GM12878 (cell line): ENCODE results near the gene TESK1. TPM values are rescaled to one million over a fixed set of nuclear protein-coding genes. Genes with fewer than 3 reads are reported as not detected.
"Not testable (repeated sequence)": the region's sequence is repeated elsewhere in the genome, so short reads cannot be mapped to it uniquely, and the experiment has no call there.

Source experiments
- ATAC-seq: fragments of 200-7000 bp; cut with Tn5 transposase; 3 replicates; pipeline ENCODE4 v1.9.1; 2020; ENCODE audit warnings: mild to moderate bottlenecking, moderate library complexity
- BruUV-seq: library from RNA; stranded (reverse); fragments of 400-500 nt; replicated peaks from 2 replicates; lab custom pipeline; 2021; lab: Mats Ljungman, UMichigan
- CTCF ChIA-PET: fragments of 300-600 bp; sonication (Branson Sonifier 250); formaldehyde crosslinking; extraction: SDS; loops from one replicate; lab custom pipeline; 2021; ENCODE audit warnings: inconsistent platforms; lab: Yijun Ruan, JAX
- POLR2A ChIA-PET: fragments of 350-600 bp; formaldehyde crosslinking; extraction: SDS; loops from one replicate; lab custom pipeline; 2021; ENCODE audit warnings: inconsistent platforms; lab: Charles Lee
- RAD21 ChIA-PET: fragments of 300-600 bp; sonication (Branson Sonifier 250); formaldehyde crosslinking; loops from one replicate; lab custom pipeline; 2023; ENCODE audit warnings: antibody characterized with exemption; ENCODE audit not compliant: unreplicated experiment; lab: Charles Lee
- SMC1A ChIA-PET: fragments of 300-600 bp; sonication (Branson Sonifier 250); formaldehyde crosslinking; loops from one replicate; lab custom pipeline; 2023; ENCODE audit not compliant: unreplicated experiment, uncharacterized antibody; lab: Charles Lee
- DNase-seq: peaks from one replicate; pipeline ENCODE4 v3.0.0-alpha.2; 2011; ENCODE audit warnings: low read depth, low spot score
- FAIRE-seq: peaks from 3 replicates; lab custom pipeline; 2011; peaks lifted over from hg19 to GRCh38; lab: Jason Lieb, UNC
- H2AFZ ChIP-seq: 2 replicates; pipeline ENCODE4 v1.6.0; 2011; ENCODE audit warnings: low read depth, low read length, control low read depth; ENCODE audit not compliant: control insufficient read depth
- H3K27ac ChIP-seq: 2 replicates; pipeline ENCODE4 v1.5.1; 2011; ENCODE audit warnings: control low read depth; ENCODE audit not compliant: control insufficient read depth, insufficient read depth
- H3K27me3 ChIP-seq, 2 experiments: replicated peaks in 1 of 2; 2 replicates each; pipeline versions ENCODE4 v1.6.0 to v1.6.1; 2011; ENCODE audit warnings: low read length in 1 of 2; ENCODE audit not compliant: control insufficient read depth in 2 of 2, insufficient read depth in 2 of 2
- H3K36me3 ChIP-seq, 2 experiments: 2 replicates each; pipeline ENCODE4 v1.5.1; 2011; ENCODE audit warnings: low read length in 1 of 2; ENCODE audit not compliant: control insufficient read depth in 2 of 2, insufficient read depth in 2 of 2
- H3K4me1 ChIP-seq: 2 replicates; pipeline ENCODE4 v1.6.1; 2011; ENCODE audit warnings: mild to moderate bottlenecking, low read length, moderate library complexity, mixed read lengths; ENCODE audit not compliant: control insufficient read depth, insufficient read depth
- H3K4me2 ChIP-seq: 2 replicates; pipeline ENCODE4 v1.6.0; 2011; ENCODE audit warnings: control low read depth; ENCODE audit not compliant: control insufficient read depth, insufficient read depth
- H3K4me3 ChIP-seq: fragments of 200-600 bp; sonication (generic); 2 replicates; pipeline ENCODE4 v1.5.1; 2016
- H3K79me2 ChIP-seq: 2 replicates; pipeline ENCODE4 v1.6.0; 2011; ENCODE audit warnings: low read length; ENCODE audit not compliant: control insufficient read depth, insufficient read depth
- H3K9ac ChIP-seq: 2 replicates; pipeline ENCODE4 v1.8.0; 2011; ENCODE audit warnings: low read length, control low read depth, mixed read lengths; ENCODE audit not compliant: control insufficient read depth, insufficient read depth
- H3K9me3 ChIP-seq: replicated peaks from 3 replicates; pipeline ENCODE4 v1.5.1; 2011; ENCODE audit warnings: mild to moderate bottlenecking, low read length; ENCODE audit not compliant: control insufficient read depth, insufficient read depth
- H4K20me1 ChIP-seq: 2 replicates; pipeline ENCODE4 v1.6.0; 2011; ENCODE audit not compliant: control insufficient read depth, insufficient read depth
- ASH2L ChIP-seq: fragments of 300-600, 200-600 bp; sonication (generic); IDR thresholded peaks from 2 replicates; pipeline ENCODE4 v1.6.1; 2017; ENCODE audit warnings: low read depth, mild to moderate bottlenecking, borderline replicate concordance
- BRCA1 ChIP-seq: IDR thresholded peaks from 2 replicates; pipeline ENCODE4 v1.6.1; 2011; ENCODE audit warnings: low read depth, low read length, improper control_type of control experiment
- CHD4 ChIP-seq: fragments of 200-600 bp; sonication (generic); IDR thresholded peaks from 2 replicates; pipeline ENCODE4 v1.6.1; 2016; ENCODE audit warnings: mild to moderate bottlenecking
- CREB1 ChIP-seq: IDR thresholded peaks from 2 replicates; pipeline ENCODE4 v1.6.1; 2012; ENCODE audit warnings: low read depth, mild to moderate bottlenecking, inconsistent platforms
- ESRRA ChIP-seq: IDR thresholded peaks from 2 replicates; pipeline ENCODE4 v1.6.1; 2012; ENCODE audit warnings: mild to moderate bottlenecking, low read length, improper control_type of control experiment
- IKZF1 ChIP-seq: fragments of 450-650 bp; conservative IDR thresholded peaks from 2 replicates; pipeline ENCODE4 v1.6.1; 2017; ENCODE audit warnings: antibody characterized with exemption, mild to moderate bottlenecking
- NR2C1 ChIP-seq: fragments of 450-650 bp; IDR thresholded peaks from 2 replicates; pipeline ENCODE4 v1.6.1; 2017; ENCODE audit warnings: antibody characterized with exemption, mild to moderate bottlenecking, moderate library complexity
- PBX3 ChIP-seq: IDR thresholded peaks from 2 replicates; pipeline ENCODE4 v1.6.1; 2011; ENCODE audit warnings: mild to moderate bottlenecking, low read depth, low read length, moderate library complexity; ENCODE audit not compliant: insufficient replicate concordance
- PML ChIP-seq: IDR thresholded peaks from 2 replicates; pipeline ENCODE4 v1.6.1; 2012; ENCODE audit warnings: low read length, inconsistent platforms
- ZNF592 ChIP-seq: fragments of 450-650 bp; IDR thresholded peaks from 2 replicates; pipeline ENCODE4 v1.6.1; 2017; ENCODE audit warnings: mild to moderate bottlenecking, moderate library complexity
- WGBS: methylation state at CpG from one replicate; pipeline ENCODE4 v1.1.6; 2016; ENCODE audit warnings: low lambda C conversion rate; ENCODE audit not compliant: insufficient replicate concordance, insufficient coverage; ENCODE audit errors: missing lambda C conversion rate; 5-methylcytosine and 5-hydroxymethylcytosine counted together
- in situ Hi-C: fragments of 300-500 bp; cut with MboI; formaldehyde crosslinking; loops from 9 replicates; pipeline ENCODE4 v1.14.3; 2018; ENCODE audit warnings: mixed read lengths
- intact Hi-C: fragments of 100-400 bp; cut with micrococcal nuclease; formaldehyde crosslinking; loops from one replicate; pipeline ENCODE4 v1.14.2; 2022; ENCODE audit not compliant: unreplicated experiment
- polyA plus RNA-seq, 11 experiments: library from polyadenylated mRNA; depleted of rRNA in 4 of 11; unstranded in 6 of 11; stranded (reverse) in 5 of 11; fragments of >200 nt; fragmentation: Nextera tagmentation in 4 of 11; fragmentation: Illumina TruSeq in 1 of 11; extraction: Ambion mirVana in 4 of 11; extraction: Trizol in 1 of 11; gene quantifications; 1 replicate in 1 of 11; 2 replicates in 10 of 11; pipeline versions ENCODE4 v1.2.1 to v1.2.3, GENCODE V29; 2011 to 2016; ENCODE audit warnings: inconsistent platforms in 2 of 11, missing spikeins in 2 of 11, low read depth in 1 of 11
- total RNA-seq, 4 experiments: library from RNA; depleted of rRNA in 3 of 4; stranded (reverse); fragments of >200 nt in 3 of 4; fragmentation: Illumina TruSeq in 1 of 4; extraction: Trizol in 1 of 4; gene quantifications; 2 replicates each; pipeline versions ENCODE4 v1.2.1 to v1.2.3, GENCODE V29; 2013 to 2021
- TF ChIP-seq, protein P1 (sequence below): IDR thresholded peaks from 2 replicates; pipeline ENCODE4 v1.6.1; 2011; ENCODE audit warnings: borderline replicate concordance, low read depth, mild to moderate bottlenecking, moderate library complexity, mixed read lengths, low read length; ENCODE audit not compliant: insufficient read depth; ENCODE audit errors: extremely low read length

Gene TESK1
- total and polyA plus RNA-seq, 10 of the 15 experiments (the other 5 are each of a cell fraction or from before 2014, with no cell fraction given) = 0.16 to 19.5 (median 7.9) TPM; not detected in 1

DNA sequence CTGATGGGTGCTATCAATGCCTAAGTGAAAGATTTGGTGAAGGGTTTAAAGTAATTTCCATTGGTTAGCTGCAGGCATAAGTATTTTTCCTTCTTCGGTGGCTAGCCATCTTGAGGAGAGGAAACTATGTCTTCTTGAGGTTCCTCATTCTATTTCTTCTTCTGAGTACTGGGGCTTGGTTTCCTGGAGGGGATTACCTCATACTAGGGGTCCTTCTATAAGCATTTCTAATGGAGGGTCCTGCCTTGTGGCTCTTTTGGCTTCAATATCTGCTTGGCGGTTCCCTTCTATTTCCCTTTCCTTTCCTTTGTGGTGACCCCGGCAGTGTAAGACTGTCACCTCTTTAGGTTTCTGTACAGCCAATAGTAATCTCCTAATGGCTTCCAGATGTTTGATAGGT lies 36.4 kb downstream of the TESK1 start:
- H3K36me3 ChIP-seq, H3K4me1 ChIP-seq, SMC1A ChIA-PET, H4K20me1 ChIP-seq, DNase-seq, H3K4me3 ChIP-seq, H3K9me3 ChIP-seq, BruUV-seq, CTCF ChIA-PET, ATAC-seq, H3K27ac ChIP-seq, H3K79me2 ChIP-seq, H2AFZ ChIP-seq, H3K9ac ChIP-seq, FAIRE-seq, H3K4me2 ChIP-seq, RAD21 ChIA-PET, POLR2A ChIA-PET, in situ Hi-C loops, intact Hi-C loops, H3K27me3 ChIP-seq: not testable (repeated sequence)
- WGBS = 95% methylated on average over 3 of the region's 3 CpGs

GRCh38 chr9:35643046-35643445 lies 38.0 kb downstream of the TESK1 start:
- Histone ChIP-seq H2AFZ (no peak overlapping the region), H3K27me3 (no peaks in the 10 kb centered on the region), H3K79me2 (peaks cover 2% of the 10 kb centered on the region; the same call in 1 of the 2 replicates), H3K36me3 (no peaks in the 10 kb centered on the region), H3K4me3 (no peak overlapping the region), H3K9ac (no peak overlapping the region), H3K9me3 (no peaks in the 10 kb centered on the region), H4K20me1 (no peaks in the 10 kb centered on the region), H3K27ac (no peak overlapping the region), H3K4me1 (peaks cover 12% of the 10 kb centered on the region), H3K4me2 (no peak overlapping the region)
- ChIA-PET CTCF (no interaction called here), POLR2A (interaction anchor here (0.7 to 1.4 kb wide), 2 partner anchors 10 to 23 kb away, joined by 3 to 4 read pairs; no protein-coding TSS in a partner anchor), RAD21 (interaction anchor here (1.0 kb wide), 1 partner anchor 24 kb away, joined by 3 read pairs; no protein-coding TSS in a partner anchor), SMC1A (no interaction called here)
- WGBS = 83% methylated on average over 12 of the region's 12 CpGs
- BruUV-seq = no TSS peak
- in situ Hi-C loops (no loop called here), intact Hi-C loops (no loop called here)
- DNase-seq (no peak), ATAC-seq (no peak), FAIRE-seq (no peak)
- no peak for TF ChIP-seq BRCA1
- no peak for TF ChIP-seq ESRRA
- no peak for TF ChIP-seq ZNF592
- no peak for TF ChIP-seq CHD4
- no peak for TF ChIP-seq NR2C1
- TF ChIP-seq CREB1 = no peak
- no peak for TF ChIP-seq PML
- no peak for TF ChIP-seq ASH2L
- TF ChIP-seq IKZF1 = no peak
- TF ChIP-seq, protein P1, sequence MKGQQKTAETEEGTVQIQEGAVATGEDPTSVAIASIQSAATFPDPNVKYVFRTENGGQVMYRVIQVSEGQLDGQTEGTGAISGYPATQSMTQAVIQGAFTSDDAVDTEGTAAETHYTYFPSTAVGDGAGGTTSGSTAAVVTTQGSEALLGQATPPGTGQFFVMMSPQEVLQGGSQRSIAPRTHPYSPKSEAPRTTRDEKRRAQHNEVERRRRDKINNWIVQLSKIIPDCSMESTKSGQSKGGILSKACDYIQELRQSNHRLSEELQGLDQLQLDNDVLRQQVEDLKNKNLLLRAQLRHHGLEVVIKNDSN = no peak
- no peak for TF ChIP-seq PBX3
